Measurements from ENCODE around the gene SLC12A2. TPM values are rescaled to one million over a fixed set of nuclear protein-coding genes. Genes with fewer than 3 reads are reported as not detected.

The SLC12A2 gene
- polyA plus RNA-seq, 1 donor from 2014 or later: 28.6 TPM

GRCh38 chr5:128193665-128194390, 110.3 kb downstream of the SLC12A2 start:
- Histone ChIP-seq H3K4me3 (ENCODE audit: low read length) (no peak overlapping the region), H3F3A (ENCODE audit: insufficient read depth, low read length, poor library complexity, severe bottlenecking) (no peaks in the 10 kb centered on the region), H3K36me3 (ENCODE audit: insufficient read depth, low read length) (no peaks in the 10 kb centered on the region), H3K9me3 (ENCODE audit: low read length) (no peaks in the 10 kb centered on the region), H3K27me3 (ENCODE audit: insufficient read depth, low read depth, low read length) (no peaks in the 10 kb centered on the region), H3K4me2 (ENCODE audit: low read length) (no peak overlapping the region), H3K9me2 (ENCODE audit: insufficient read depth, low read length) (no peaks in the 10 kb centered on the region), H3K9ac (ENCODE audit: low read length) (no peak overlapping the region), H3K79me2 (replicated peaks; ENCODE audit: insufficient read depth, low read length) (no peaks in the 10 kb centered on the region), H4K20me1 (ENCODE audit: insufficient read depth) (no peaks in the 10 kb centered on the region), H3K27ac (ENCODE audit: low read length) (no peak overlapping the region), H2AFZ (ENCODE audit: low read depth, low read length) (no peak overlapping the region)
- TF ChIP-seq EZH2 (IDR thresholded peaks at IDR 0.05; ENCODE audit: borderline replicate concordance, insufficient read depth, low read length, poor library complexity, severe bottlenecking): no peak
- TF ChIP-seq RAD21 (conservative IDR thresholded peaks at IDR 0.05): no peak
- no peak for TF ChIP-seq EP300 (conservative IDR thresholded peaks at IDR 0.05; ENCODE audit: poor library complexity, severe bottlenecking)
- no peak for TF ChIP-seq POLR2AphosphoS5 (IDR thresholded peaks at IDR 0.05)

DNA sequence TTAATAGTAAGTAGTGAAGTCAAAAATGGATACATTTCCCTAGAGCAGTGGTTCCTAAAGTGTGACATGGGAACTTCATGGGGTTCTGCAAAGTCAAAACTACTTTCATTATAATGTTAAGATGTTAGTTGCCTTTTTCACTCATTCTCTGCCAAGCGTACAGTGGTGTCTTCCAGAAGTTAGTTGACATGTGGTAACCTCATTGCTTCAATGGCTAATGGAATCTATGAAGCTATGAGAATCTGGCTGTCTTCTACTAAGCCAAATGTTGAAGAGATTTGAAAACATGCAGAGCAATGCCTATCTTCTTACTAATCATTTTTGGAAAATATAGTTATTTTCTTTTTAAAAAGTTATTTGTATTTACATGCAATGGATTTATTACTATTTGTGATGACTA, 111.8 kb downstream of the SLC12A2 start:
- H3K9me2 ChIP-seq (ENCODE audit: insufficient read depth, low read length): no peaks in the 10 kb centered on the region
- no peaks in the 10 kb centered on the region for H3K9me3 ChIP-seq (ENCODE audit: low read length)
- no peaks in the 10 kb centered on the region for H3K79me2 ChIP-seq (replicated peaks; ENCODE audit: insufficient read depth, low read length)
- H3F3A ChIP-seq (ENCODE audit: insufficient read depth, low read length, poor library complexity, severe bottlenecking): no peaks in the 10 kb centered on the region
- no peaks in the 10 kb centered on the region for H3K27me3 ChIP-seq (ENCODE audit: insufficient read depth, low read depth, low read length)
- no peaks in the 10 kb centered on the region for H4K20me1 ChIP-seq (ENCODE audit: insufficient read depth)
- H3K4me3 ChIP-seq (ENCODE audit: low read length): no peak overlapping the region
- H3K27ac ChIP-seq (ENCODE audit: low read length): no peak overlapping the region
- TF ChIP-seq CTCF (IDR thresholded peaks at IDR 0.05; ENCODE audit: poor library complexity, severe bottlenecking) (no peak), REST (IDR thresholded peaks at IDR 0.05; ENCODE audit: borderline replicate concordance) (no peak), POLR2AphosphoS5 (IDR thresholded peaks at IDR 0.05) (no peak), SMC3 (conservative IDR thresholded peaks at IDR 0.05; ENCODE audit: poor library complexity) (no peak), TAF1 (IDR thresholded peaks at IDR 0.05; ENCODE audit: low read depth) (no peak), RAD21 (conservative IDR thresholded peaks at IDR 0.05) (no peak), MXI1 (conservative IDR thresholded peaks at IDR 0.05; ENCODE audit: poor library complexity, severe bottlenecking) (no peak), EP300 (conservative IDR thresholded peaks at IDR 0.05; ENCODE audit: poor library complexity, severe bottlenecking) (no peak)
- H3K36me3 ChIP-seq (ENCODE audit: insufficient read depth, low read length): no peaks in the 10 kb centered on the region
- no peak overlapping the region for H3K9ac ChIP-seq (ENCODE audit: low read length)
- H3K4me2 ChIP-seq (ENCODE audit: low read length): no peak overlapping the region
- no peak overlapping the region for H2AFZ ChIP-seq (ENCODE audit: low read depth, low read length)

Data from neural cell (in vitro differentiated cells).